MM.1S (cell line): ENCODE data around the gene PPP6R2.

Experiments
- DNase-seq: peaks from one replicate; pipeline ENCODE4 v3.0.0-alpha.2; 2015
- H2AFZ ChIP-seq: fragments of 300-600 bp; sonication (generic); 2 replicates; pipeline ENCODE4 v1.6.0; 2016; ENCODE audit warnings: antibody characterized with exemption, low read length
- H3F3A ChIP-seq: fragments of 300-600 bp; sonication (generic); 2 replicates; pipeline ENCODE4 v1.6.1; 2016; ENCODE audit warnings: mild to moderate bottlenecking, antibody characterized with exemption, low read length, moderate library complexity, mixed read lengths; ENCODE audit not compliant: insufficient read depth
- H3K27ac ChIP-seq: fragments of 300-600 bp; sonication (generic); 2 replicates; pipeline ENCODE4 v1.5.1; 2016; ENCODE audit warnings: mild to moderate bottlenecking, low read length
- H3K27me3 ChIP-seq: fragments of 300-600 bp; sonication (generic); replicated peaks from 2 replicates; pipeline ENCODE4 v1.6.0; 2016; ENCODE audit warnings: low read length; ENCODE audit not compliant: insufficient read depth
- H3K36me3 ChIP-seq: fragments of 300-600 bp; sonication (generic); replicated peaks from 2 replicates; pipeline ENCODE4 v1.6.1; 2016; ENCODE audit warnings: mild to moderate bottlenecking, low read length, mixed read lengths; ENCODE audit not compliant: insufficient read depth
- H3K4me1 ChIP-seq: fragments of 300-600 bp; sonication (generic); 2 replicates; pipeline ENCODE4 v1.6.1; 2016; ENCODE audit warnings: low read length, mixed read lengths
- H3K4me2 ChIP-seq: fragments of 300-600 bp; sonication (generic); 2 replicates; pipeline ENCODE4 v1.6.0; 2016; ENCODE audit warnings: low read depth, low read length
- H3K4me3 ChIP-seq: fragments of 300-600 bp; sonication (generic); 2 replicates; pipeline ENCODE4 v1.5.1; 2016; ENCODE audit warnings: low read length, mixed read lengths
- H3K79me2 ChIP-seq: fragments of 300-600 bp; sonication (generic); 2 replicates; pipeline ENCODE4 v1.6.1; 2016; ENCODE audit warnings: mixed run types, low read length, mixed read lengths
- H3K9ac ChIP-seq: fragments of 300-600 bp; sonication (generic); 2 replicates; pipeline ENCODE4 v1.6.1; 2016; ENCODE audit warnings: low read length, mixed read lengths
- H3K9me2 ChIP-seq: fragments of 300-600 bp; sonication (generic); replicated peaks from 2 replicates; pipeline ENCODE4 v1.6.1; 2016; ENCODE audit warnings: mild to moderate bottlenecking, low read length, mixed read lengths; ENCODE audit not compliant: insufficient read depth
- H3K9me3 ChIP-seq: fragments of 300-600 bp; sonication (generic); replicated peaks from 2 replicates; pipeline ENCODE4 v1.6.1; 2016; ENCODE audit warnings: mild to moderate bottlenecking, low read length, mixed read lengths; ENCODE audit not compliant: insufficient read depth
- H4K20me1 ChIP-seq: fragments of 300-600 bp; sonication (generic); 2 replicates; pipeline ENCODE4 v1.6.1; 2016; ENCODE audit warnings: mild to moderate bottlenecking, low read length, moderate library complexity, mixed read lengths; ENCODE audit not compliant: insufficient read depth
- EZH2 ChIP-seq: fragments of 300-600 bp; sonication (generic); optimal IDR thresholded peaks from 2 replicates; pipeline ENCODE3; 2017; ENCODE audit warnings: low read depth, mild to moderate bottlenecking, antibody characterized with exemption, low read length, mixed read lengths
- EZH2phosphoT487 ChIP-seq: fragments of 300-600 bp; sonication (generic); IDR thresholded peaks from 2 replicates; pipeline ENCODE4 v1.6.1; 2018; ENCODE audit warnings: antibody characterized with exemption, low read length
- TF ChIP-seq, protein P1 (sequence below): fragments of 300-600 bp; sonication (generic); IDR thresholded peaks from 2 replicates; pipeline ENCODE4 v1.5.1; 2016; ENCODE audit warnings: antibody characterized with exemption, low read length, mixed read lengths

Gene PPP6R2

DNA sequence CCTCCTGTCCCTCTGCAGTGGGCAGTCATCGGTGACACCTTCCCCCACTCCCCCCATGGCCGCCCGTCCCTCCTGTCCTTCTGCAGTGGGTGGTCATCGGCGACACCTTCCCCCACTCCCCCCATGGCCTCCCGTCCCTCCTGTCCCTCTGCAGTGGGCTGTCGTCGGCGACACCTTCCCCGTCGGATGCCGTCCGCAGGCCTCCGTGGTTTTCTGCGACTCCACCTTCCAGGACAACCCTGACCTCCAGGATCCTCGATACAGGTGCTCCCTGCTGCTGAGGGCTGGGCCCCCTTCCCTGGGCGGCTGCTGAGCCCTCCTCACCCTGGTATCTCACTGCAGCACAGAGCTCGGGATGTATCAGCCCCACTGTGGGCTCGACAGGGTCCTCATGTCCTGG, 145.8 kb downstream of the PPP6R2 start:
- no peak for TF ChIP-seq EZH2phosphoT487
- TF ChIP-seq EZH2, result no peak
- TF ChIP-seq, protein P1, sequence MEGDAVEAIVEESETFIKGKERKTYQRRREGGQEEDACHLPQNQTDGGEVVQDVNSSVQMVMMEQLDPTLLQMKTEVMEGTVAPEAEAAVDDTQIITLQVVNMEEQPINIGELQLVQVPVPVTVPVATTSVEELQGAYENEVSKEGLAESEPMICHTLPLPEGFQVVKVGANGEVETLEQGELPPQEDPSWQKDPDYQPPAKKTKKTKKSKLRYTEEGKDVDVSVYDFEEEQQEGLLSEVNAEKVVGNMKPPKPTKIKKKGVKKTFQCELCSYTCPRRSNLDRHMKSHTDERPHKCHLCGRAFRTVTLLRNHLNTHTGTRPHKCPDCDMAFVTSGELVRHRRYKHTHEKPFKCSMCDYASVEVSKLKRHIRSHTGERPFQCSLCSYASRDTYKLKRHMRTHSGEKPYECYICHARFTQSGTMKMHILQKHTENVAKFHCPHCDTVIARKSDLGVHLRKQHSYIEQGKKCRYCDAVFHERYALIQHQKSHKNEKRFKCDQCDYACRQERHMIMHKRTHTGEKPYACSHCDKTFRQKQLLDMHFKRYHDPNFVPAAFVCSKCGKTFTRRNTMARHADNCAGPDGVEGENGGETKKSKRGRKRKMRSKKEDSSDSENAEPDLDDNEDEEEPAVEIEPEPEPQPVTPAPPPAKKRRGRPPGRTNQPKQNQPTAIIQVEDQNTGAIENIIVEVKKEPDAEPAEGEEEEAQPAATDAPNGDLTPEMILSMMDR, result no peak
- Histone ChIP-seq H3K4me2 (no peak overlapping the region), H4K20me1 (no peaks in the 10 kb centered on the region), H3K27ac (no peak overlapping the region), H3K9me2 (no peaks in the 10 kb centered on the region), H3K9ac (no peak overlapping the region), H3K9me3 (no peaks in the 10 kb centered on the region), H3F3A (no peaks in the 10 kb centered on the region), H3K36me3 (no peaks in the 10 kb centered on the region), H3K27me3 (no peaks in the 10 kb centered on the region), H2AFZ (no peak overlapping the region), H3K4me1 (no peaks in the 10 kb centered on the region), H3K4me3 (no peak overlapping the region), H3K79me2 (no peaks in the 10 kb centered on the region)
- no peak for DNase-seq

DNA sequence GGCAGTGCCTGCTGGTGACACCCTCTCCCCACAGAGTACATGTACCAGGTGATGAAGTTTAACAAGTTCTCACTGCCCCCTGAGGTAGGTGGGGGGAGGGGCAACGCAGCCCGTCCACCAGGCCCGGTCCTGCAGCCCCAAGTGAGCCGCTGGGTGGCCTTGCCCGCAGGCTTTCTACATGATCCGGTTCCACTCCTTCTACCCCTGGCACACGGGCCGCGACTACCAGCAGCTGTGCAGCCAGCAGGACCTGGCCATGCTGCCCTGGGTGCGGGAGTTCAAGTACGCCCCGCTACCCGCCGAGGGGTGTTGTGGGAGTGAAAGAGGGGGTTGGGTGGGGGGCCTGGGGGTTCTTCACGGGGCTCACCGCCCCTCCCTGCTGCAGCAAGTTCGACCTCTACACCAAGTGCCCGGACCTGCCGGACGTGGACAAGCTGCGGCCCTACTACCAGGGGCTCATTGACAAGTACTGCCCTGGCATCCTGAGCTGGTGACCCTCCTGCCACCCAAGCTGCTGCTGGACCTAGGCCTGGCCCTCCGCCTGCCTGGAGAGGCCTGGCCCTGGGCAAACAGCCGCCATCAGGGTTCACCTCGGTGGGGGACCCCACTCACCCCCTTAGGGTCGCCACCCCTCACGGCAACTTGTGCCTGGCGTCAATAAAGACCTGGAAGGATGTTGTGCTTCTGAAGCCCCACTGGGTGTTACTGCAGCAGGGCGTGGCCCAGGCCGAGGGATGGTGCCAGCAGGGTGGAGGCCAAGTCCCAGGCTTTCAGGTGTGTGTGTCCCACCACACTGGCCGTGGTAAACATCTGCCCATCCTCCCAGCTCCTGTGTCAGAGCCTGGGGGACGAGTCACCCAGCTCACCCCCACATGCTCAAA, 146.5 kb downstream of the PPP6R2 start:
- H3K9me3 ChIP-seq, result no peaks in the 10 kb centered on the region
- H3K9ac ChIP-seq, result no peak overlapping the region
- no peaks in the 10 kb centered on the region for H3K36me3 ChIP-seq
- no peak overlapping the region for H3K4me2 ChIP-seq
- DNase-seq, result no peak
- no peaks in the 10 kb centered on the region for H4K20me1 ChIP-seq
- H3K9me2 ChIP-seq, result no peaks in the 10 kb centered on the region
- H3K27ac ChIP-seq, result no peak overlapping the region
- no peaks in the 10 kb centered on the region for H3K4me1 ChIP-seq
- TF ChIP-seq, protein P1, result no peak
- TF ChIP-seq EZH2 (no peak), EZH2phosphoT487 (no peak)
- no peaks in the 10 kb centered on the region for H3F3A ChIP-seq
- no peak overlapping the region for H2AFZ ChIP-seq
- no peaks in the 10 kb centered on the region for H3K27me3 ChIP-seq
- no peak overlapping the region for H3K4me3 ChIP-seq
- no peaks in the 10 kb centered on the region for H3K79me2 ChIP-seq

DNA sequence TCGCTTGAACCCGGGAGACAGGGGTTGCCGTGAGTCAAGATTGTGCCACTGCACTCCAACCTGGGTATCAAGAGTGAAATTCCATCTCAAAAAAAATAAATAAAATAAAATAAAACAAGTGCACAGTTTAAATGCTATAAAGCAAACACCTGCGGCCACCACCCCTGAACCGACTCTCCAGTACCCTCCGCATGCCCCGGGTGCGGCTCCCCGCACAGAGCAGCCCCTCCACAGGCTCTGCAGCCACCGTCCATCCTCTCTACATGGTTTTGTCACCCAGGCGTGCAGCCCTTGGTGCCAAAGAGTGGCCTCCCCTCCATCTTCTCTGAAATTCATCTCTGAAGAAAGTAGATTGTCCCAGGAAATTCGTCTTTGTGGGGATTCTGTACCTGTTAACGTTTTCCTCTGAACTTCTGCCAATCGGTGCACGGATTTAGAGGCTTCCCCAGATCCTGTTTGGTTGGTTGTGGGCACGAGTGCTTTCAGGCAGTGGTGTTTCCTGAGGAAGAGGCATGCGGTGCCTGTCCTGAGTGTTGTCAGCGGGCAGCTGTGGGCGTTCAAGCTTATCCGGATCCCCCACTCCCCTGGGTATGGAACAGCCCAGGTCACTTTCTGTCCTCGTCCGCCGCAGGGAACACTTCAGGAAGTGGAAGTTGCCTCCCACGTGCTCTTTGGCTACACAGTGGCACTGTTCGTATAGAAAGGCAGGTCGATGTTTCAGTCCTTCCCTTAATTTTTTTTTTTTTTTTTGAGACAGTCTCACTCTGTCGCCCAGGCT, 147.6 kb downstream of the PPP6R2 start:
- Histone ChIP-seq H3K79me2 (no peaks in the 10 kb centered on the region), H2AFZ (no peak overlapping the region), H3K9ac (no peak overlapping the region), H3K4me3 (no peak overlapping the region), H3K9me3 (no peaks in the 10 kb centered on the region), H3K9me2 (no peaks in the 10 kb centered on the region), H3K36me3 (no peaks in the 10 kb centered on the region), H3K4me1 (no peaks in the 10 kb centered on the region), H3K27ac (no peak overlapping the region), H3F3A (no peaks in the 10 kb centered on the region), H3K4me2 (no peak overlapping the region), H4K20me1 (no peaks in the 10 kb centered on the region), H3K27me3 (no peaks in the 10 kb centered on the region)
- no peak for DNase-seq
- no peak for TF ChIP-seq EZH2
- no peak for TF ChIP-seq EZH2phosphoT487
- TF ChIP-seq, protein P1, result no peak
